K562 (cell line): ENCODE data around the gene RHD. TPM values are rescaled to one million over a fixed set of nuclear protein-coding genes. Genes with fewer than 3 reads are reported as not detected.

ENCODE experiments used
- EP400 ChIP-seq: fragments of 450-650 bp; IDR thresholded peaks from 2 replicates; pipeline ENCODE4 v1.6.1; 2017; ENCODE audit warnings: antibody characterized with exemption, mild to moderate bottlenecking, moderate library complexity
- FOXK2 ChIP-seq, 2 experiments: fragments of 450-650 bp; IDR thresholded peaks in 1 of 2; conservative IDR thresholded peaks in 1 of 2; 2 replicates each; pipeline ENCODE4 v1.6.1; 2016; ENCODE audit warnings: low read depth in 2 of 2, mild to moderate bottlenecking in 1 of 2
- LARP7 ChIP-seq: fragments of 450-650 bp; IDR thresholded peaks from 2 replicates; pipeline ENCODE4 v1.6.1; 2016
- NCOA6 ChIP-seq: fragments of 450-650 bp; IDR thresholded peaks from 2 replicates; pipeline ENCODE4 v1.6.1; 2017; ENCODE audit warnings: mild to moderate bottlenecking
- NKRF ChIP-seq: fragments of 450-650 bp; IDR thresholded peaks from 2 replicates; pipeline ENCODE4 v1.6.1; 2016; ENCODE audit warnings: borderline replicate concordance
- SOX6 ChIP-seq: fragments of 450-650 bp; IDR thresholded peaks from 2 replicates; pipeline ENCODE4 v1.6.1; 2014; ENCODE audit warnings: mild to moderate bottlenecking
- SRSF9 ChIP-seq: fragments of 200-400 bp; formaldehyde crosslinking; IDR thresholded peaks from 2 replicates; pipeline ENCODE4 v1.6.1; 2017; ENCODE audit warnings: low read depth, low read length, borderline replicate concordance
- ZBTB40 ChIP-seq, 2 experiments: fragments of 450-650 bp in 1 of 2; sonication (generic) in 1 of 2; formaldehyde crosslinking in 1 of 2; IDR thresholded peaks; 2 replicates each; pipeline versions ENCODE4 v1.7.1 to v1.9.0; 2016 to 2022; ENCODE audit warnings: inconsistent platforms in 1 of 2, mild to moderate bottlenecking in 1 of 2, missing genetic modification reagents in 1 of 2
- ZNF140 ChIP-seq: fragments of 250-450 bp; sonication (Bioruptor Pico); IDR thresholded peaks from 2 replicates; pipeline ENCODE4 v1.8.0; 2021; ENCODE audit warnings: moderate library complexity, mild to moderate bottlenecking, inconsistent platforms
- ZNF146 ChIP-seq: IDR thresholded peaks from one replicate; pipeline ENCODE4 v1.6.1; 2018; ENCODE audit warnings: missing compliant biosample characterization; ENCODE audit not compliant: unreplicated experiment
- ZNF384 ChIP-seq: IDR thresholded peaks from 2 replicates; pipeline ENCODE4 v1.6.1; 2012; ENCODE audit warnings: low read depth, low read length, improper control_type of control experiment
- ZNF695 ChIP-seq: fragments of 450-650 bp; formaldehyde crosslinking; IDR thresholded peaks from 2 replicates; pipeline ENCODE4 v1.4.0; 2020; ENCODE audit warnings: mild to moderate bottlenecking, moderate library complexity
- polyA plus RNA-seq, 8 experiments: library from polyadenylated mRNA; depleted of rRNA in 4 of 8; stranded (reverse) in 5 of 8; unstranded in 3 of 8; fragments of >200 nt; fragmentation: Nextera tagmentation in 2 of 8; fragmentation: Illumina TruSeq in 1 of 8; extraction: Ambion mirVana in 2 of 8; extraction: Trizol in 1 of 8; gene quantifications; 2 replicates each; pipeline versions ENCODE4 v1.2.1 to v1.2.3, GENCODE V29; 2011 to 2014; ENCODE audit warnings: inconsistent platforms in 1 of 8, missing spikeins in 1 of 8
- total RNA-seq, 7 experiments: library from RNA; depleted of rRNA in 6 of 7; stranded (reverse); fragments of >200 nt in 6 of 7; fragmentation: Illumina TruSeq in 2 of 7; extraction: Trizol in 2 of 7; gene quantifications; 2 replicates each; pipeline versions ENCODE4 v1.2.1 to v1.2.3, GENCODE V29; 2011 to 2021; ENCODE audit warnings: low replicate concordance in 1 of 7
- TF ChIP-seq, protein P1 (sequence below): fragments of 250-450 bp; sonication (Bioruptor Pico); IDR thresholded peaks from 2 replicates; pipeline ENCODE4 v1.4.0; 2020; ENCODE audit warnings: mild to moderate bottlenecking, moderate library complexity, borderline replicate concordance

RHD gene
- total and polyA plus RNA-seq, 9 of the 15 experiments (the other 6 are each of a cell fraction or from before 2014, with no cell fraction given): 8.8 to 32.4 (median 15.0) TPM

DNA sequence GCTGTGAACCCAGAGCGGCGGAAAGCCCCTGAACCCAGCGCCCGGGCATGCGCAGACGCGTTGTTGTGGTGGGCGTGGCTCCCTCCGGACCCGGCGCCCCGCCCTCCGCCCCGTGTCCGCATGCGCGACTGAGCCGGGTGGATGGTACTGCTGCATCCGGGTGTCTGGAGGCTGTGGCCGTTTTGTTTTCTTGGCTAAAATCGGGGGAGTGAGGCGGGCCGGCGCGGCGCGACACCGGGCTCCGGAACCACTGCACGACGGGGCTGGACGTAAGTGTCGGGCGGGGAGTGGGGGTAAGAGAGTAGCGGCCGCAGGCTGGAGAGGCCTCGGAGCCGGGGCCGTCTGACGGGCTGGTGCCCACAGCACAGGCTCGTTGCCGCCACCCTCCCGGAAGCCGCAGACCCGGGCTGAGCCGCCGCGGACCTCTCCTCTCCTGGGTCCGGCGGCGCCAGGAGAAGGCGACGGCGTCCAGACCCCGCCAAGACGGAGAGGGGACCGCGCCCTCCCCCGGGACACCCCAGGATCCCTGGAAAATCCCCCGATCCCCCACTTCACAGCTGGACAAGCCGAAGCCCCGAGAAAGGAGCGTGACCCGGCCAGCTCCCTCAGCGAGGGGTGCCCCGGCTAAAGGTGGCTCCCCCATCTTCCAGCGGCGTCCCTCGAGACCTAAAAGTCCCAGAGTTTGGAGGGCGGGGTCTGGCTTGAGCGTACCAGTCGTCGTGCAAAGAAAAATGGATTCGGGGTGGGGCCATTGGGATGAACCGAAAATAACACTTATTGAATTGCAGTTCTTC lies 66.1 kb downstream of the RHD start, which contains the start of gene TMEM50A (continued):
- TF ChIP-seq, protein P1, sequence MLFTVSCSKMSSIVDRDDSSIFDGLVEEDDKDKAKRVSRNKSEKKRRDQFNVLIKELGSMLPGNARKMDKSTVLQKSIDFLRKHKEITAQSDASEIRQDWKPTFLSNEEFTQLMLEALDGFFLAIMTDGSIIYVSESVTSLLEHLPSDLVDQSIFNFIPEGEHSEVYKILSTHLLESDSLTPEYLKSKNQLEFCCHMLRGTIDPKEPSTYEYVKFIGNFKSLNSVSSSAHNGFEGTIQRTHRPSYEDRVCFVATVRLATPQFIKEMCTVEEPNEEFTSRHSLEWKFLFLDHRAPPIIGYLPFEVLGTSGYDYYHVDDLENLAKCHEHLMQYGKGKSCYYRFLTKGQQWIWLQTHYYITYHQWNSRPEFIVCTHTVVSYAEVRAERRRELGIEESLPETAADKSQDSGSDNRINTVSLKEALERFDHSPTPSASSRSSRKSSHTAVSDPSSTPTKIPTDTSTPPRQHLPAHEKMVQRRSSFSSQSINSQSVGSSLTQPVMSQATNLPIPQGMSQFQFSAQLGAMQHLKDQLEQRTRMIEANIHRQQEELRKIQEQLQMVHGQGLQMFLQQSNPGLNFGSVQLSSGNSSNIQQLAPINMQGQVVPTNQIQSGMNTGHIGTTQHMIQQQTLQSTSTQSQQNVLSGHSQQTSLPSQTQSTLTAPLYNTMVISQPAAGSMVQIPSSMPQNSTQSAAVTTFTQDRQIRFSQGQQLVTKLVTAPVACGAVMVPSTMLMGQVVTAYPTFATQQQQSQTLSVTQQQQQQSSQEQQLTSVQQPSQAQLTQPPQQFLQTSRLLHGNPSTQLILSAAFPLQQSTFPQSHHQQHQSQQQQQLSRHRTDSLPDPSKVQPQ (CRISPR knock-in tag): no peak
- TF ChIP-seq NKRF (peak; percentile 78), ZBTB40 (IDR thresholded peaks at IDR 0.05) (peak; percentile 77), ZBTB40 (CRISPR knock-in tag; IDR thresholded peaks at IDR 0.05) (no peak), FOXK2 (conservative IDR thresholded peaks at IDR 0.05 in 1 of 2, IDR thresholded peaks at IDR 0.05 in 1 of 2; ENCODE audit: low read depth in 2 of 2) (peak; percentile 90 to 97; a peak in 3 of 4 replicates), ZNF384 (no peak), LARP7 (peak; percentile 37; the same call in 1 of the 2 replicates), ZNF695 (CRISPR knock-in tag) (no peak), EP400 (peak; percentile 85), NCOA6 (peak; percentile 91), SOX6 (0 out of 2 replicates have a peak, but pooled peaks have one; percentile 10), ZNF140 (no peak), SRSF9 (no peak), ZNF146 (CRISPR knock-in tag) (peak; percentile 14)
